Left lobe of liver (tissue), 2 donors: ENCODE measurements around the gene CGGBP1. TPM values are rescaled to one million over a fixed set of nuclear protein-coding genes. Genes with fewer than 3 reads are reported as not detected.

Experiments used
- ATAC-seq: fragments of 200-7000 bp; cut with Tn5 transposase; one replicate; pipeline ENCODE4 v1.9.1; 2020; ENCODE audit warnings: mild to moderate bottlenecking, moderate library complexity
- DNase-seq: peaks from one replicate; pipeline ENCODE4 v3.0.0-alpha.2; 2020; ENCODE audit warnings: low spot score
- total RNA-seq: library from RNA; stranded (reverse); gene quantifications from one replicate; pipeline ENCODE4 v1.2.1, GENCODE V29; 2021
- donor health status: DM: no; HTN: no; CAD: no; lungs with moderate emphysema.
- donor health status: DM: no; HTN: yes; CAD: no.

The CGGBP1 gene
- total RNA-seq, result 22.6 TPM

DNA sequence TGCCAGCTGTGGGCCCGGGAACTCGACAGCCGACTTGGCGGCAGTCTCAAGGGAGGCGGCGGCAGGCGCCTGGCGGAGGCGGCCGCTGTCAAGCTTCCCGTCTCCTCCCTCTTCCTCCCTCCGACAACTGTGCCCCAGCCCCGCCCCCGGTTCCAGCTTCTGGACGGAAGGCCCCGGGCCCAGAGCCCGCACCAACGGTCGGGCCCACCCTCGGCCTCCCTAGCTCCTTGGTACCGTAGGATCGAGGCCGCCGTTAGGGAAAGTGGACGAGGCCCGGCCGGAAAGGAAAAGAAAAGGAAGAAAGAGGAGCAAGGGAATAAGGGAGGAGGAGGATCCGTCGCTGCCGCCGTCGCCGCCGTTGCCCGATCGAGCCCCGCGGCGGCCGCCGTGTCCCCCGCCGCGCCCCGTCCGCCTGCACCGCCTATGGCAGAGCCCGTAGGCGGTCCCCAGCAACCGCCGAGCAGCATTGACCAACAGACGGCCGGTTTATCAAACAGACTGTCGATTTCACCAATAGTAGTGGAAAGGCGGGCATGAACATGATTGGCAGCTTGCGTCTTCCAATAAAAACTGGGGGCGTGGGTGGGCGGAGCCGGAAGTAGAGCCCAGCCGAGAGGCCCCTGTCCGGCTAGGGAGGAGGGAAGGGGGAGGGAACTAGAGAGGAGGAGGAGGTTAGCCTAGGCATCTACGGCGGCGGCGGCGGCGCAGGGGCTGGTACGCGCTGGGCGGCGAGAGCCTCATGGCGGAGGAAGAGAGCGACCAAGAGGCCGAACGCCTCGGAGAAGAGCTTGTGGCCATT, at the start of gene CGGBP1, which contains the start of gene ZNF654:
Gene CGGBP1, minus strand, starts transcription at position 425 of the 799 bp plus-strand sequence. CDS start 3,029 bp downstream, outside the sequence.
Gene ZNF654, plus strand, starts transcription at position 675 of the 799 bp plus-strand sequence. Its CDS starts 65 bp downstream, at position 740.
- peak; percentile 100 for DNase-seq
- ATAC-seq, result peak; percentile 90

- ATAC-seq, result no peak
- no peak for DNase-seq
Measured at GRCh38 chr3:88105325-88105724, 46.5 kb upstream of the CGGBP1 start.

- ATAC-seq (no peak), DNase-seq (no peak)
Measured at GRCh38 chr3:88101142-88101541, 42.3 kb upstream of the CGGBP1 start.

DNA sequence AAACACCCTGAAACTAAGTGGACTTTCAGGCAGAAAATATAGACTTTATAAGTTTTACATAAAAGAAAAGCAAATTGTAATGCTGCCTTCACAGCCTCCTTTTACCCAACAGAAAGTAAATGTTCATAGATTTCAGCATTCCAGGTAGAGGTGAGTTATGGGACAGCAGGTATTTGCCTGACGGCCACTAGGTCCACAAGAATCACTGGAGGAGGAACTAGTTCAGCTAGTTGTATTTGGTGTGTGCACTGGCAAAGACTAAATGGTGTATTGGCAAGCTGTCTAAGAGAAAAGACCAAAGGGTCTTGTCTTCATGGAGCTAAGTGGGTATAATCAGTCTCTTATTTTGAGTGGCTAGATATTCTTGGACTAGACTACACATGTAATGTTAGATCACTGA, 34.5 kb upstream of the CGGBP1 start:
- no peak for ATAC-seq
- no peak for DNase-seq

GRCh38 chr3:88092270-88092669, 33.5 kb upstream of the CGGBP1 start:
- no peak for ATAC-seq
- DNase-seq, result no peak

GRCh38 chr3:88090681-88091080, 31.9 kb upstream of the CGGBP1 start:
- ATAC-seq, result no peak

GRCh38 chr3:88084097-88084501, 25.3 kb upstream of the CGGBP1 start:
- DNase-seq (no peak), ATAC-seq (no peak)

More at GRCh38 chr3:88090681-88091080, 31.9 kb upstream of the CGGBP1 start:
- DNase-seq, result no peak

DNA sequence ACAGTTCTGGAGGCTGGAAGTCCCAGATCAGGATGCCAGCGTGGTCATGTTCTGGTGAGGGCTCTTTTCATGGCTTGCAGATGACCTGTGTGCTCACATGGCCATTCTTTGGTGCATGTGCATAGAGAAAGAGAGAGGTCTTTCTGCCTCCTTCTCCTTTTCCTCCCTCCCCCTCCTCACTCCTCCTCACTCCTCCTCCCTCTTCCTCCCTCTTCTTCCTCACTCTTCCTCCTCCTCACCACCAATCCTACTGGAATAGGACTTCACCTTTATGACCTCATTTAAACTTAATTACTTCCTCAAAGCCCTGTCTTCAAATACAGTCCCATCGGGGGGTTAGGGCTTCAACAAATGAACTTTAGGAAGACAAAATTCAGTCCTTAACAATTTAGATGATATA, 24.0 kb upstream of the CGGBP1 start:
- DNase-seq (no peak), ATAC-seq (no peak)

DNA sequence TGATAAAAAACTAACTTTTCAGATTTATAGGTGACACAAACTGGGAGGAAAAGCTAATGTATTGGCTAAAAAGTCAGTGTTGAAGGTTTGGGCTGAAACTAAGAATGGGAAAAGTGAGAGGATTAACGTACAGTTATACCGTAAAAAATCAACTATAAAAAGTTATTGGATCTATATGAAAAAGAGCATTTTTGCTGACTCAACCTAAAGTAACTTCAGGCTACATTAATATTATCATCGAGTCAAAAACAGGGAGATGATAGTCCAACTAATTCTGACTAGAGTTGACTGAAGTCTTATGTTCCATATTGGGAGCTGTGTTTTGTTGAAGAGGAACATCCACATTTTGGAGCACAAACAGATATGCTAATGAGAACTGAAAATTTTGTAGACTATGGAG, 20.1 kb upstream of the CGGBP1 start:
- no peak for ATAC-seq
- no peak for DNase-seq

DNA sequence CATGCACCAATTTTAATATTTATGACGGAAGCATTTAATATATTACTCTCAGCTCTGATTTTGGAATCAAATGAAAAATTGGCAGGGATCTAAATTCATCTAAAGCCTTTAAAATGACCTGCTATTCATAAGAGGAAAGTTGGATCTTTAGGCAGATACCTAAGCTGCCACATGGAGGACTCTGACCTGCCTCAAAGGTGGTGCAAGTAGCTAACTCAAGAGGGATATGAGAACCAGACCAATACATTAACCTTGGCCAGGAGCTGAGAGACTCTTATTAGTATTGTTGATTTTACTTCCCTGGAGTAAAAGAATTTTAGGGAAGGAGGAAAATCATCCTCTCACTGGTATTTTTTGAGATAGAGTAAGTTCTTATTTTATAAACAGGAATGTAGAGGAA, 17.9 kb upstream of the CGGBP1 start:
- DNase-seq, result no peak
- peak; percentile 25 for ATAC-seq

DNA sequence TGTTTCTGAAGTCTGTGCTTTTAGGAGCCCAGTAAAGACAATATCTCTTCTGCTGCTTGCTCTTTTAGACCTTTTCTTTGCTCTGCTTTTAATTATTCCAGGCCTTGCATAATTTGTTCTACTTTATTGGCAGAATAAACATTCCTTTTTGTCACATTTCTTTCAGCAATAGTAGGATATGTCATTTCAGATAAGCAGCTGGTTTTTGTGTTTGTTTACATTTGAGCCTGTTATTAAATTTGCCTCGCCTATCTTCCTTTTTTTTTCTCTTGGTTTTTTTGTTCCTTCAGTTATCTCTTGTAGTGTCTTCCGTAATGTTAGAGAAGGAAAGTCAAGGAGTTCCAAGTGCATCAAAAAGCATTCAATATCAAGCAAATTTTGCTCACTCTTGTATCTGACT, 16.7 kb upstream of the CGGBP1 start:
- DNase-seq (no peak), ATAC-seq (no peak)

DNA sequence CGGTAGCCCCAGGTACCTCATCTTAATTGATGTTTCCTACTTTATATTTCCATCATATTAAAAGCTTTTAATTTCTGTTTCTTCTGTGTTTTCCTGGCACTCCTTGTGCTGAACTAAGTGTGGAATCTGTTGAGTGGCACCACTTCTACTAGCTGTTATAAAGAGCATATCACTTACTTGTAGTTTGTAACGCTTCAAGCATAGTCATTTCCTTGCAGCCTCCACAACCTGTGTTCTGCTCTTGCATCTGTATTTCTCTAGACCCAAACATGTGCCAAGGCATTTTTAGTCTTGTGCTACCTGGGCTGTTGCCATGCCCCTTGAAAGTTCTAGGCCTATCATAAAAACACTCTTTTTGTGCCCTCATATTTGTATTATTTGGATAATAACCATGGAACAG, 16.3 kb upstream of the CGGBP1 start:
- ATAC-seq, result peak; percentile 21
- no peak for DNase-seq

GRCh38 chr3:88061746-88062145, 2.9 kb upstream of the CGGBP1 start:
- DNase-seq, result no peak
- ATAC-seq, result no peak

- DNase-seq, result no peak
- ATAC-seq, result peak; percentile 6
Measured at GRCh38 chr3:88059380-88060170, 770 bp upstream of the CGGBP1 start.

- ATAC-seq (no peak), DNase-seq (no peak)
Measured at GRCh38 chr3:88058306-88058580, 562 bp downstream of the CGGBP1 start.

DNA sequence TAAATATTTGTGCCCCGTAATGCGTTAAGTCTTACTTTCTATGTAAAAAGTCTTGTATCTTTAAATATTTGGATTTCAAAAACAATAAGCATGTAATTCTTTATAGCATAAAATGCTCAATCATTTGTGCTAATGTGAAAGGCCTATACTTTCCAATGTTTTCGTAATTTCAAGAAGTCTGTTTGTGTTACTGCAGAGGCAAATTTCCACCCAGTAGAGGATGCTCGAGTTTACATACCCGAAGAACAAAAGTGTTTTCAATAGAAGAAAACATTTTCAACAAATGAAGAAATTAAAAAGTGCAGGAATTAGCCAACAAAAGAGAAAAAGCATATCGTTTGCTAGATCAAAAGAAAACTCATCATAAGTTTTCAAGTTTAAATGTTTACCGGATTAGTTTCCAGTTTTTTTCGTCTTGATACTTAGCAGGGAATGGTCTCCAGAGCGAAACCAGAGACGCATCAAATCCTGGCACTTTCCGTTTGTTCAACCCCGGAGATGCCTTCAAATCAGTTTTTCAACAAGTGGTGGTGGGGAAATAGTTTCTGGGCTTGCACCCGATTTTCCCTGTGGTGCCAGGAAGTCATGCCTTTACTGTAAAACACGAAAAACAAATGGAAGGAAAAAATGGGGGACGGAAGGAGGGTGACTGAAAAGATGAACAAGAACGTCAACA, 1.0 kb downstream of the CGGBP1 start:
- ATAC-seq (no peak), DNase-seq (no peak)

DNA sequence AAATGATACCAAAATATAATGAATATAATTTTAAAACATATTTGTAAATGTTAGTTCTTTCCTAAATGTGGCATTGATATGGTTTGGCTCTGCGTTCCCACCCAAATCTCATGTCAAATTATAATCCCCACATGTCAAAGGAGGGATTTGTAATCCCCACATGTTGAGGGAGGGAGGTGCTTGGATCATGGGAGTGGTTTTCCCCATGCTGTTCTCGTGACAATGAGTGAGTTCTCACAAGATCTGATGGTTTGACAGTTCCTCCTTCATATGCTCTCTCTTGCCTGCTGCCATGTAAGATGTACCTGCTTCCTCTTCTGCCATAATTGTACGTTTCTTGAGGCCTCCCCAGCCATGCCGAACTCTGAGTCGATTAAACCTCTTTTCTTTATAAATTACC, 12.0 kb downstream of the CGGBP1 start:
- ATAC-seq (no peak), DNase-seq (no peak)

- DNase-seq, result no peak
- ATAC-seq, result no peak
Measured at GRCh38 chr3:88044411-88044810, 14.4 kb downstream of the CGGBP1 start.

- ATAC-seq (no peak), DNase-seq (no peak)
Measured at GRCh38 chr3:88041005-88041404, 17.8 kb downstream of the CGGBP1 start.

- ATAC-seq (no peak), DNase-seq (no peak)
Measured at GRCh38 chr3:88040529-88040928, 18.3 kb downstream of the CGGBP1 start.

DNA sequence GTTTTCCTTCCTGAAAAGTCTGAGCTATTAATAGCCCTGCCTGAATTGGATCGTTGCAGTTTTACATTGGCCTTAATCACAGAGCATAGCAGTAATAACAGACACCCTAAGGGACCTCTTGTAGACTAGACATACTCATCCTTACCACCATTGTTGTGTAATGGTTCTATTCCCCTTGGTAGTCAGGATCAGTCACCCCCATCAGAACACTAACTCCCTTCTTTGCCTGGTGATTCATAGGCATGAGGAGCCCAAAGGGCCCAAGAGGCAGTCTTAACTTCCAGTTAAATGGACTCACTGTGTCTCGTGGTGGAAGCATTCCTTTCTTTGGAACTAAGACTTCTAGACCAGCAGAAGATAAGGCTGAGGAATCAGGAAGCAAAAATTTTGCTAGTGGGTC, 20.2 kb downstream of the CGGBP1 start:
- DNase-seq, result no peak
- no peak for ATAC-seq

DNA sequence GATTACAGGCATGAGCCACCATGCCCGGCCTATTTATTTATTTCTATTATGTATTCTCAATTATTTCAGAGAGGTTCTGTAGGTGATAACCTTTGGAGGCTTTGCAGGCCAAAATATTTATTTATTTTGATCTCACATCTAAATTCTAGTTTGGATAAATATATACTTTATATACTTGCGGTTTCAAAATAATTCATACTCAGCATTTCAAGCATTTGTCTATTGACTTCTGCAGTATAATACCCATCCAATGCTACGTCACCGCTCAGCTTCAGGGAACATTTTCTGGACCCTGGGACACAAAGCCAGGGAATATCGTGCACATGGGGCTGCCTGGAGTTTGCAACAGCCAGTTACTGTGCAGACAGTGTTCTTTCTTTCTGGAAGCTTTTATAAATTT, 22.6 kb downstream of the CGGBP1 start:
- DNase-seq (no peak), ATAC-seq (no peak)
